ENCODE measurements around the gene TMUB2.

Gene TMUB2

GRCh38 chr17:44203731-44204440 lies 17.1 kb downstream of the TMUB2 start:
- peak; percentile 60 for DNase-seq (ENCODE audit: low read depth)

- no peak for DNase-seq (ENCODE audit: low read depth)
Measured at GRCh38 chr17:44204441-44204882, 17.7 kb downstream of the TMUB2 start.

GRCh38 chr17:44205962-44206824 lies 19.4 kb downstream of the TMUB2 start:
- no peak for DNase-seq (ENCODE audit: low read depth)

GRCh38 chr17:44206825-44207155 lies 20.0 kb downstream of the TMUB2 start:
- DNase-seq (ENCODE audit: low read depth) = no peak

GRCh38 chr17:44207319-44207718 lies 20.5 kb downstream of the TMUB2 start:
- DNase-seq (ENCODE audit: low read depth) = no peak

GRCh38 chr17:44207743-44208142 lies 21.0 kb downstream of the TMUB2 start:
- DNase-seq (ENCODE audit: low read depth) = no peak

GRCh38 chr17:44209786-44210341 lies 23.1 kb downstream of the TMUB2 start:
- no peak for DNase-seq (ENCODE audit: low read depth)

GRCh38 chr17:44210342-44211192 lies 23.8 kb downstream of the TMUB2 start:
- peak; percentile 80 for DNase-seq (ENCODE audit: low read depth)

- no peak for DNase-seq (ENCODE audit: low read depth)
Measured at GRCh38 chr17:44211281-44212265, 24.8 kb downstream of the TMUB2 start.

- DNase-seq (ENCODE audit: low read depth) = no peak
Measured at GRCh38 chr17:44212507-44213402, 26.0 kb downstream of the TMUB2 start.

- no peak for DNase-seq (ENCODE audit: low read depth)
Measured at GRCh38 chr17:44213403-44214229, 26.8 kb downstream of the TMUB2 start.

- no peak for DNase-seq (ENCODE audit: low read depth)
Measured at GRCh38 chr17:44214230-44214494, 27.4 kb downstream of the TMUB2 start.

GRCh38 chr17:44214896-44215295 lies 28.1 kb downstream of the TMUB2 start:
- DNase-seq (ENCODE audit: low read depth) = no peak

GRCh38 chr17:44216173-44216572 lies 29.4 kb downstream of the TMUB2 start:
- DNase-seq (ENCODE audit: low read depth) = no peak

- no peak for DNase-seq (ENCODE audit: low read depth)
Measured at GRCh38 chr17:44216694-44217093, 29.9 kb downstream of the TMUB2 start.

- DNase-seq (ENCODE audit: low read depth) = no peak
Measured at GRCh38 chr17:44217738-44218343, 31.1 kb downstream of the TMUB2 start.

GRCh38 chr17:44218344-44219107 lies 31.8 kb downstream of the TMUB2 start:
- peak; percentile 91 for DNase-seq (ENCODE audit: low read depth)

- peak; percentile 59 for DNase-seq (ENCODE audit: low read depth)
Measured at GRCh38 chr17:44219108-44219615, 32.4 kb downstream of the TMUB2 start.
